HG02678 (cell line): ENCODE data around the gene MRPS26.
A peak's percentile ranks its signal among the peaks of the same experiment; 100 is the strongest.
"Not testable (repeated sequence)": the region's sequence is repeated elsewhere in the genome, so short reads cannot be mapped to it uniquely, and the experiment has no call there.

Experiments
- ATAC-seq: cut with Tn5 transposase; IDR thresholded peaks from one replicate; pipeline ENCODE4 v1.9.1; 2021; ENCODE audit warnings: mild to moderate bottlenecking, moderate library complexity; ENCODE audit not compliant: unreplicated experiment

Gene MRPS26

GRCh38 chr20:3045816-3046676, at the start of gene MRPS26:
MRPS26 (plus strand) TSS chr20:3046052; CDS start chr20:3046069, 17 bp downstream.
- ATAC-seq = peak; percentile 91

GRCh38 chr20:2998728-2999127, 47.1 kb upstream of the MRPS26 start:
- no peak for ATAC-seq

GRCh38 chr20:3000852-3001523, 44.9 kb upstream of the MRPS26 start:
- ATAC-seq = no peak

GRCh38 chr20:3003416-3003815, 42.4 kb upstream of the MRPS26 start:
- ATAC-seq = no peak

GRCh38 chr20:3010985-3011723, 34.7 kb upstream of the MRPS26 start:
- no peak for ATAC-seq

- no peak for ATAC-seq
Measured at GRCh38 chr20:3011752-3012151, 34.1 kb upstream of the MRPS26 start.

- no peak for ATAC-seq
Measured at GRCh38 chr20:3013771-3014170, 32.1 kb upstream of the MRPS26 start.

GRCh38 chr20:3014179-3014578, 31.7 kb upstream of the MRPS26 start:
- no peak for ATAC-seq

GRCh38 chr20:3014662-3015061, 31.2 kb upstream of the MRPS26 start:
- no peak for ATAC-seq

GRCh38 chr20:3015302-3015701, 30.6 kb upstream of the MRPS26 start:
- not testable (repeated sequence) for ATAC-seq

- no peak for ATAC-seq
Measured at GRCh38 chr20:3021327-3021726, 24.5 kb upstream of the MRPS26 start.

- ATAC-seq = no peak
Measured at GRCh38 chr20:3021777-3022176, 24.1 kb upstream of the MRPS26 start.

- not testable (repeated sequence) for ATAC-seq
Measured at GRCh38 chr20:3022559-3023490, 23.0 kb upstream of the MRPS26 start.

GRCh38 chr20:3027987-3028386, 17.9 kb upstream of the MRPS26 start:
- no peak for ATAC-seq

- no peak for ATAC-seq
Measured at GRCh38 chr20:3031524-3032147, 14.2 kb upstream of the MRPS26 start.

- no peak for ATAC-seq
Measured at GRCh38 chr20:3032624-3033023, 13.2 kb upstream of the MRPS26 start.

- no peak for ATAC-seq
Measured at GRCh38 chr20:3037654-3038053, 8.2 kb upstream of the MRPS26 start.

- ATAC-seq = no peak
Measured at GRCh38 chr20:3038454-3038853, 7.4 kb upstream of the MRPS26 start.

GRCh38 chr20:3039426-3039825, 6.4 kb upstream of the MRPS26 start:
- no peak for ATAC-seq

GRCh38 chr20:3040086-3040485, 5.8 kb upstream of the MRPS26 start:
- ATAC-seq = no peak
